ENCODE results near the gene FGR. TPM values are rescaled to one million over a fixed set of nuclear protein-coding genes. Genes with fewer than 3 reads are reported as not detected.

FGR gene
- total and polyA plus RNA-seq, 2 experiments from 2014 or later: 0.53 to 0.56 TPM

GRCh38 chr1:27595597-27595996 lies 39.4 kb downstream of the FGR start:
- DNase-seq (ENCODE audit: low spot score) (no peak), ATAC-seq (no peak)
- Histone ChIP-seq H3K4me1 (ENCODE audit: insufficient read depth) (peaks cover 73% of the 10 kb centered on the region), H3K4me2 (no peak overlapping the region), H4K20me1 (replicated peaks; ENCODE audit: insufficient read depth) (peaks cover 7% of the 10 kb centered on the region), H3K9me2 (ENCODE audit: insufficient read depth) (no peaks in the 10 kb centered on the region), H3K4me3 (no peak overlapping the region), H2AFZ (no peak overlapping the region), H3F3A (replicated peaks; ENCODE audit: low read depth) (peaks cover 3% of the 10 kb centered on the region; the same call in 1 of the 2 replicates), H3K79me2 (replicated peaks; ENCODE audit: insufficient read depth) (peaks cover 59% of the 10 kb centered on the region), H3K27me3 (ENCODE audit: insufficient read depth) (no peaks in the 10 kb centered on the region), H3K27ac (ENCODE audit: low read depth) (no peak overlapping the region), H3K36me3 (ENCODE audit: insufficient read depth) (no peaks in the 10 kb centered on the region)
- Mint-ChIP-seq H3K4me1 (peaks cover 29% of the 10 kb centered on the region), H3K9me3 (no peaks in the 10 kb centered on the region), H3K36me3 (ENCODE audit: low read depth) (no peaks in the 10 kb centered on the region), H3K27ac (no peak overlapping the region), H3K27me3 (ENCODE audit: insufficient read depth, low read depth, poor library complexity) (peaks cover 9% of the 10 kb centered on the region), H3K4me3 (no peak overlapping the region)
- TF ChIP-seq NANOG (IDR thresholded peaks at IDR 0.05; ENCODE audit: borderline replicate concordance): no peak
- TF ChIP-seq EZH2 (IDR thresholded peaks at IDR 0.05; ENCODE audit: low read depth, unreplicated experiment): no peak
- TF ChIP-seq JUNB (IDR thresholded peaks at IDR 0.05; ENCODE audit: unreplicated experiment): no peak
- TF ChIP-seq CTCF (conservative IDR thresholded peaks at IDR 0.05; ENCODE audit: low read depth in 2 of 2): no peak

- Mint-ChIP-seq H3K9me3 (no peaks in the 10 kb centered on the region), H3K36me3 (ENCODE audit: low read depth) (no peaks in the 10 kb centered on the region), H3K4me1 (peaks cover 23% of the 10 kb centered on the region), H3K4me3 (no peak overlapping the region), H3K27ac (no peak overlapping the region), H3K27me3 (ENCODE audit: insufficient read depth, low read depth, poor library complexity) (peaks cover 5% of the 10 kb centered on the region)
- Histone ChIP-seq H3K27ac (ENCODE audit: low read depth) (0 out of 2 replicates have a peak overlapping the region, but pooled peaks have one; percentile 32), H3K4me1 (ENCODE audit: insufficient read depth) (peaks cover 69% of the 10 kb centered on the region), H3F3A (replicated peaks; ENCODE audit: low read depth) (no peaks in the 10 kb centered on the region; the same call in 1 of the 2 replicates), H3K9me2 (ENCODE audit: insufficient read depth) (no peaks in the 10 kb centered on the region), H3K4me3 (peak overlapping the region; percentile 56; the same call in 1 of the 2 replicates), H3K79me2 (replicated peaks; ENCODE audit: insufficient read depth) (peaks cover 52% of the 10 kb centered on the region), H2AFZ (no peak overlapping the region), H3K27me3 (ENCODE audit: insufficient read depth) (no peaks in the 10 kb centered on the region), H3K4me2 (peak overlapping the region; percentile 86), H4K20me1 (replicated peaks; ENCODE audit: insufficient read depth) (peaks cover 2% of the 10 kb centered on the region), H3K36me3 (ENCODE audit: insufficient read depth) (no peaks in the 10 kb centered on the region)
- ATAC-seq: no peak
- no peak for DNase-seq (ENCODE audit: low spot score)
- TF ChIP-seq ZNF331 (CRISPR knock-in tag; IDR thresholded peaks at IDR 0.05; ENCODE audit: low read depth) (no peak), CREB1 (CRISPR knock-in tag; IDR thresholded peaks at IDR 0.05; ENCODE audit: low read depth) (no peak), ETS1 (IDR thresholded peaks at IDR 0.05) (no peak), EZH2 (IDR thresholded peaks at IDR 0.05; ENCODE audit: low read depth, unreplicated experiment) (no peak), REST (IDR thresholded peaks at IDR 0.05; ENCODE audit: unreplicated experiment) (no peak), NANOG (IDR thresholded peaks at IDR 0.05; ENCODE audit: borderline replicate concordance) (no peak)
Observed at GRCh38 chr1:27594564-27595510, 40.1 kb downstream of the FGR start.

All from GM23338 (cell line).